Smooth muscle cell (in vitro differentiated cells): ENCODE measurements around the gene C12orf60. TPM values are rescaled to one million over a fixed set of nuclear protein-coding genes. Genes with fewer than 3 reads are reported as not detected.

Source experiments
- DNase-seq: peaks from one replicate; lab custom pipeline; 2025; ENCODE audit not compliant: unreplicated experiment; lab: John Stamatoyannopoulos, UW
- H2AFZ ChIP-seq: fragments of 200-600 bp; sonication (generic); 2 replicates; pipeline ENCODE4 v1.6.0; 2016; ENCODE audit warnings: antibody characterized with exemption, low read depth, mild to moderate bottlenecking
- H3F3A ChIP-seq: fragments of 200-600 bp; sonication (generic); 2 replicates; pipeline ENCODE4 v1.6.0; 2017; ENCODE audit warnings: antibody characterized with exemption, low read depth
- H3K27ac ChIP-seq: fragments of 200-600 bp; sonication (generic); 2 replicates; pipeline ENCODE4 v1.5.1; 2016; ENCODE audit warnings: low read depth, mild to moderate bottlenecking
- H3K27me3 ChIP-seq: fragments of 200-600 bp; sonication (generic); 2 replicates; pipeline ENCODE4 v1.6.1; 2016; ENCODE audit warnings: low read depth, mild to moderate bottlenecking
- H3K36me3 ChIP-seq: fragments of 200-600 bp; sonication (generic); 2 replicates; pipeline ENCODE4 v1.5.1; 2016; ENCODE audit warnings: low read depth
- H3K4me1 ChIP-seq: fragments of 200-600 bp; sonication (generic); 2 replicates; pipeline ENCODE4 v1.5.1; 2016; ENCODE audit warnings: low read depth
- H3K4me2 ChIP-seq: fragments of 200-600 bp; sonication (generic); 2 replicates; pipeline ENCODE4 v1.6.0; 2016; ENCODE audit warnings: mild to moderate bottlenecking
- H3K4me3 ChIP-seq: fragments of 200-600 bp; sonication (generic); 2 replicates; pipeline ENCODE4 v1.5.1; 2016; ENCODE audit warnings: mild to moderate bottlenecking
- H3K79me2 ChIP-seq: fragments of 200-600 bp; sonication (generic); 2 replicates; pipeline ENCODE4 v1.6.0; 2016; ENCODE audit warnings: low read depth, mild to moderate bottlenecking
- H3K9ac ChIP-seq: fragments of 200-600 bp; sonication (generic); 2 replicates; pipeline ENCODE4 v1.6.0; 2016; ENCODE audit warnings: low read depth
- H3K9me3 ChIP-seq: fragments of 200-600 bp; sonication (generic); replicated peaks from 2 replicates; pipeline ENCODE4 v1.5.1; 2016; ENCODE audit warnings: low read depth
- H4K20me1 ChIP-seq: fragments of 200-600 bp; sonication (generic); 2 replicates; pipeline ENCODE4 v1.6.0; 2016; ENCODE audit warnings: low read depth
- CTCF ChIP-seq: fragments of 200-600 bp; sonication (generic); IDR thresholded peaks from 2 replicates; pipeline ENCODE4 v1.5.1; 2017; ENCODE audit warnings: borderline replicate concordance, mild to moderate bottlenecking, antibody characterized with exemption; ENCODE audit not compliant: insufficient read depth, poor library complexity, severe bottlenecking
- WGBS: methylation state at CpG from one replicate; pipeline ENCODE4 v1.1.7; 2016; ENCODE audit warnings: low lambda C conversion rate; 5-methylcytosine and 5-hydroxymethylcytosine counted together
- polyA plus RNA-seq: library from polyadenylated mRNA; unstranded; fragments of >200 nt; fragmentation: Nextera tagmentation; extraction: Ambion mirVana; gene quantifications from 2 replicates; pipeline ENCODE4 v1.2.1, GENCODE V29; 2016
- total RNA-seq: library from RNA; depleted of rRNA; stranded (reverse); fragments of >200 nt; gene quantifications from 2 replicates; pipeline ENCODE4 v1.2.3, GENCODE V29; 2014

C12orf60 gene
- total and polyA plus RNA-seq, 2 experiments from 2014 or later: 0.63 to 1.3 TPM

DNA sequence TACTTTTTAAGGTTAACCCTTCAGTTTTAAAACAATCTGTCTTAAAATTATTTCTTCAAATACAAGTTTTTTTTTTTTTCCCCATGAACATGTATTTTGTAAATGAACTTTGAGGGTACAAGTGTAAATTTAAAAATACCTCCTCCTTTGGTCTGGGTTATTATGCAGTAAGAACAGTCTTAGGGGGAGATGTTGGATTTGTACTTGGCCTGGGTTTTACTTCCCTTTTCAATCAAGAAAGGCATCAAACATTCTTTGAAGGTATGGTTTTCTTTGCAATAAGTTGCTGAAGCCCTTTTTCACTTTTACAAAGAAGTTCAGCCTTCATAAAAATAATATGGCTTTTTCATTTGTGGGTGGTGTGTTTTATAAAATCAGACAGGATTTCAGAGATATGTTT lies 20.7 kb upstream of the C12orf60 start:
- TF ChIP-seq CTCF: no peak
- no peaks in the 10 kb centered on the region for H3K27me3 ChIP-seq
- H4K20me1 ChIP-seq: no peaks in the 10 kb centered on the region
- H3K9me3 ChIP-seq: no peaks in the 10 kb centered on the region
- DNase-seq: no peak
- no peak overlapping the region for H2AFZ ChIP-seq
- peaks cover under 1% of the 10 kb centered on the region for H3K79me2 ChIP-seq
- no peak overlapping the region for H3K9ac ChIP-seq
- no peaks in the 10 kb centered on the region for H3F3A ChIP-seq
- no peak overlapping the region for H3K27ac ChIP-seq
- H3K36me3 ChIP-seq: peaks cover 19% of the 10 kb centered on the region
- no peak overlapping the region for H3K4me2 ChIP-seq
- H3K4me1 ChIP-seq: no peaks in the 10 kb centered on the region
- no peak overlapping the region for H3K4me3 ChIP-seq

- Histone ChIP-seq H2AFZ (no peak overlapping the region), H3K4me3 (no peak overlapping the region), H4K20me1 (no peaks in the 10 kb centered on the region), H3K79me2 (no peaks in the 10 kb centered on the region), H3K27ac (no peak overlapping the region), H3K27me3 (no peaks in the 10 kb centered on the region), H3K9me3 (no peaks in the 10 kb centered on the region), H3K4me2 (no peak overlapping the region), H3K9ac (no peak overlapping the region), H3F3A (no peaks in the 10 kb centered on the region), H3K36me3 (peaks cover 34% of the 10 kb centered on the region), H3K4me1 (no peaks in the 10 kb centered on the region)
- 98% methylated on average over 2 of the region's 2 CpGs for WGBS
- no peak for DNase-seq
- no peak for TF ChIP-seq CTCF
Observed at GRCh38 chr12:14784471-14784870, 19.0 kb upstream of the C12orf60 start.

DNA sequence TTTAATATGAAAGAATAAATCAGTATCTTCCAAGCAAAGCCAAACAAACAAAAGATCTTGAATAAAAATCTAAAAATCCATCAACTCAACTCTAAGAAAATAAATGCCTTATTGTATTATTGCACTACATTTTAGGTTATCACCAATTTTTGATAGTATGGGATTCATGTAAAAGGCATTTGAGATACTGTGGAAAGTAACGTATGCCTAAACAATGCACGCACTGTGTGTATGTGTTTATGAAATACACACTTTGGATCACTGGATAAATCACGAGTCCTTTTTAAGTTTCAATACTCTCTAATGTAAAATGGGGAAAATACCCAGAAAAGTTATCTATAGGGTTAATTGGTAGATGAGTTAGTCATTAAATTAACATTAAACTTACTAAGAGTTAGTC lies 17.9 kb upstream of the C12orf60 start:
- peaks cover 45% of the 10 kb centered on the region for H3K36me3 ChIP-seq

More for the DNA sequence above, 17.9 kb upstream of the C12orf60 start:
- Histone ChIP-seq H3K4me1 (no peaks in the 10 kb centered on the region), H3K9me3 (no peaks in the 10 kb centered on the region), H3K27ac (no peak overlapping the region), H3K79me2 (no peaks in the 10 kb centered on the region), H3K4me3 (no peak overlapping the region), H4K20me1 (no peaks in the 10 kb centered on the region), H3F3A (no peaks in the 10 kb centered on the region), H3K27me3 (no peaks in the 10 kb centered on the region), H3K9ac (no peak overlapping the region), H3K4me2 (no peak overlapping the region), H2AFZ (no peak overlapping the region)
- DNase-seq: no peak
- 97% methylated on average over 3 of the region's 3 CpGs for WGBS
- TF ChIP-seq CTCF: no peak
